ENCODE results near the gene PALM.
"Not testable (repeated sequence)": the region's sequence is repeated elsewhere in the genome, so short reads cannot be mapped to it uniquely, and the experiment has no call there.

Gene PALM

DNA sequence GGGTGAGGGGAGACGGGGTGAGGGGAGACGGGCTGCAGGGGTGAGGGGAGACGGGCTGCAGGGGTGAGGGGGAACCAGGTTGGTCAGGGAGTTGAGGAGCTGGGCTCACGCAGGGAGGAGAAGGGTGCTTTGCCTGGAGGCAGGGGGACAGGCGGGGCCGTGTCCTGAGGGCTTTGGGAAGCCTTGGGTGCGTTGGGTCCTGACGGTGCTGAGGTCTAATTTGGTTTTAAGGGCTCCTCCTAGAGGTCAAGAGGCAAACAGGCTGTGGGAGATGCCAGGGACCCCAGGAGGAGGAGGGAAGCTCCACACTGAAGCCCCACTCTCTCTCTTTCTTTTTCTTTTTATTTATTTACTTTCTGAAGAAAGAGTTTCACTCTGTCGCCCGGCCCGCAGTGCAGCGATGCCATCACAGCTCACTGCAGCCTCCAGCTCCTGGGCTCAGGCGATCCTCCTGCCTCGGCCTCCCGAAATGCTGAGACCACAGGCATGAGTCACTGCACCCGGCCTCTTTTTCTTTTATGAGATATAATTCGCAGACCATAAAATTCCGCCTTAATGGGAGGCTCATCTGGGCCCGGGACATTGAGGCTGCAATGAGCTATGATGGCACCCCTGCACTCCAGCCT lies 32.9 kb downstream of the PALM start:
- no peaks in the 10 kb centered on the region for H3K36me3 ChIP-seq (ENCODE audit: insufficient read depth, low read length)
- no peaks in the 10 kb centered on the region for H3K4me1 ChIP-seq (ENCODE audit: insufficient read depth, low read length)
- no peak overlapping the region for H3K4me3 ChIP-seq (ENCODE audit: low read depth in 1 of 2, low read length in 2 of 2)
- no peak overlapping the region for H3K27ac ChIP-seq (ENCODE audit: low read depth, low read length)
- H3K27me3 ChIP-seq (ENCODE audit: control insufficient read depth in 1 of 2, insufficient read depth in 2 of 2, low read length in 2 of 2): no peaks in the 10 kb centered on the region
- H3K9me3 ChIP-seq (ENCODE audit: low read length): no peaks in the 10 kb centered on the region
- no peak overlapping the region for H3K9ac ChIP-seq (ENCODE audit: low read length)

DNA sequence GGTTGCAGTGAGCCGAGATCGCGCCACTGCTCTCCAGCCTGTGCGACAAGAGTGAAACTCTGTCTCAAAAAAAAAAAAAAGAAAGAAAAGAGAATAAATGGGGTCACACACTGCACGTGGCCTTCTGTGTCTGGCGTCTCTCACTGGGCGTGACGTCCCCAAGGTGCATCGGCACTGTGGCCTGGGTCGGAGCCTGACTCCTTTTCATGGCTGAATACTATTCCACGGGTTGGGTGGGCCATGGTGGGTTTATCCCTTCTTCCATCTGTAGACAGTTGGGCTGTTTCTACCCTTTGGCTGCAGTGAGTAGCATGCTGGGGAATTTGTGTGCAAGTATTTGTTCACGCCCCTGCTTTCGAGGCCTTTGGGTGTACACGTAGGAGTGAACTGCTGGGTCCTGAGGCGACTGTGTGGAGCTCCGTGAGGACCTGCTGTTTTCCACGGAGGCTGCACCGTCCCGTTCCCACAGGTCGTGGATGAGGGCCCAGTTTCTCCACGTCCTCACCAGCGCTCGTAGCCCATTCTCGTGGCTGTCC lies 33.9 kb downstream of the PALM start:
- Histone ChIP-seq H3K9me3 (ENCODE audit: low read length) (no peaks in the 10 kb centered on the region), H3K27ac (ENCODE audit: low read depth, low read length) (no peak overlapping the region), H3K4me3 (ENCODE audit: low read depth in 1 of 2, low read length in 2 of 2) (no peak overlapping the region), H3K9ac (ENCODE audit: low read length) (no peak overlapping the region), H3K27me3 (ENCODE audit: control insufficient read depth in 1 of 2, insufficient read depth in 2 of 2, low read length in 2 of 2) (no peaks in the 10 kb centered on the region), H3K4me1 (ENCODE audit: insufficient read depth, low read length) (no peaks in the 10 kb centered on the region), H3K36me3 (ENCODE audit: insufficient read depth, low read length) (no peaks in the 10 kb centered on the region)

- Histone ChIP-seq H3K4me1 (ENCODE audit: insufficient read depth, low read length) (no peaks in the 10 kb centered on the region), H3K36me3 (ENCODE audit: insufficient read depth, low read length) (no peaks in the 10 kb centered on the region)
These were observed 34.5 kb downstream of the PALM start for GRCh38 chr19:743168-743687.

DNA sequence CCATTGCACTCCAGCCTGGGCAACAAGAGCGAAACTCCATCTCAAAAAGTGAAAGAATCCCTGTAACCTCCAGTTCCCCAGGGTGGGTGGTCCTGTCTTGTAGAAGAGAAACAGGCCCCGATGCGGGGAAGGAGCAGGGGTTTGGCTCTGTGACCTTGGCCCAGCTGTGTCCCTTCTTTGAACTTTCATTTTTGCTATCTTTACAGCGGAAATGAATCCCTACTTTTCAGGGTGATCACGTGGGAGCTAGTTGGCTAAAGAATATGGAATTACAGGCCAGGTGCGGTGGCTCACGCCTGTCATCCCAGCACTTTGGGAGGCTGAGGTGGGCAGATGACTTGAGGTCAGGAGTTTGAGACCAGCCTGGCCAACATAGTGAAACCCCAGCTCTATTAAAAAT lies 36.4 kb downstream of the PALM start:
- not testable (repeated sequence) for H3K27ac ChIP-seq (ENCODE audit: low read depth, low read length)

More at GRCh38 chr19:743168-743687, 34.5 kb downstream of the PALM start:
- no peaks in the 10 kb centered on the region for H3K9me3 ChIP-seq (ENCODE audit: low read length)
- H3K27me3 ChIP-seq (ENCODE audit: control insufficient read depth in 1 of 2, insufficient read depth in 2 of 2, low read length in 2 of 2): no peaks in the 10 kb centered on the region
- no peak overlapping the region for H3K4me3 ChIP-seq (ENCODE audit: low read depth in 1 of 2, low read length in 2 of 2)
- no peak overlapping the region for H3K9ac ChIP-seq (ENCODE audit: low read length)
- no peak overlapping the region for H3K27ac ChIP-seq (ENCODE audit: low read depth, low read length)

DNA sequence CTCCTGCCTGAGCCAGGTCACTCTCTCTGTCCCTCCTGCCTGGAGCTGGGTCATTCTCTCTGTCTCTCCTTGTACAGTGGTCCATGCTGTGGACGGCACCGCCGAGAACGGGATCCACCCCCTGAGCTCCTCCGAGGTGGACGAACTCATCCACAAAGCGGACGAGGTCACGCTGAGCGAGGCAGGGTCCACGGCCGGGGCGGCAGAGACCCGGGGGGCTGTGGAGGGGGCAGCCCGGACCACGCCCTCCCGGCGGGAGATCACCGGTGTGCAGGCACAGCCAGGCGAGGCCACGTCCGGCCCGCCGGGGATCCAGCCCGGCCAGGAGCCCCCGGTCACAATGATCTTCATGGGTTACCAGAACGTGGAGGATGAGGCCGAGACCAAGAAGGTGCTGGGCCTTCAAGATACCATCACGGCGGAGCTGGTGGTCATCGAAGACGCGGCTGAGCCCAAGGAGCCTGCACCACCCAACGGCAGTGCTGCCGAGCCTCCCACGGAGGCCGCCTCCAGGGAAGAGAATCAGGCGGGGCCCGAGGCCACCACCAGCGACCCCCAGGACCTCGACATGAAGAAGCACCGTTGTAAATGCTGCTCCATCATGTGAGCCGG lies 37.6 kb downstream of the PALM start:
- Histone ChIP-seq H3K9ac (ENCODE audit: low read length) (no peak overlapping the region), H3K27me3 (ENCODE audit: control insufficient read depth in 1 of 2, insufficient read depth in 2 of 2, low read length in 2 of 2) (peaks cover 0 to 8% of the 10 kb centered on the region in 2 donors), H3K36me3 (ENCODE audit: insufficient read depth, low read length) (no peaks in the 10 kb centered on the region), H3K9me3 (ENCODE audit: low read length) (no peaks in the 10 kb centered on the region), H3K4me3 (ENCODE audit: low read depth in 1 of 2, low read length in 2 of 2) (no peak overlapping the region), H3K27ac (ENCODE audit: low read depth, low read length) (no peak overlapping the region), H3K4me1 (ENCODE audit: insufficient read depth, low read length) (no peaks in the 10 kb centered on the region)

More for the DNA sequence above, 36.4 kb downstream of the PALM start:
- H3K9ac ChIP-seq (ENCODE audit: low read length); H3K4me3 ChIP-seq (ENCODE audit: low read depth in 1 of 2, low read length in 2 of 2); H3K27me3 ChIP-seq (ENCODE audit: control insufficient read depth in 1 of 2, insufficient read depth in 2 of 2, low read length in 2 of 2); H3K36me3 ChIP-seq (ENCODE audit: insufficient read depth, low read length); H3K9me3 ChIP-seq (ENCODE audit: low read length); H3K4me1 ChIP-seq (ENCODE audit: insufficient read depth, low read length): not testable (repeated sequence)

DNA sequence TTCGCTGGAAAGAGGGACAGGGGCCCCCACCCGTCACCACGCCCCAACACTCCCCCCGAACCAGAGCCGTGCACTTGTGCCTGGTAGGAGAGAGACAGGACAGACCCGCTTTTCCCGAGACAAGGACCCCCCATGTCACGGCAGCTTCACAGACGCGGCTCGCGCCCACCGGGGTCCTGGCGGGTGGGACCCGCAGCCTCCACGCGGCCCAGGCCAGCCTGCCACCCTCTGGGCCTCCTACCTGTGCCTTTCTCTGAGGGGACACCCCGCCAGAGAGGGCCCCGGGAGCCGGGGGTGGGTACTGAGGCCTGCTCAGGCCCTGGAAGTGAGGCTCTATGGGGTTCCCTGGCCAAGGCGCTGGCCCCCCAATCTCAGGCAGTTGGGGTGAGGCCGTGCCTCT lies 38.2 kb downstream of the PALM start:
- H3K4me1 ChIP-seq (ENCODE audit: insufficient read depth, low read length): no peaks in the 10 kb centered on the region
- H3K9ac ChIP-seq (ENCODE audit: low read length): no peak overlapping the region
- no peaks in the 10 kb centered on the region for H3K36me3 ChIP-seq (ENCODE audit: insufficient read depth, low read length)
- no peak overlapping the region for H3K4me3 ChIP-seq (ENCODE audit: low read depth in 1 of 2, low read length in 2 of 2)
- H3K27ac ChIP-seq (ENCODE audit: low read depth, low read length): no peak overlapping the region
- peaks cover 0 to 14% of the 10 kb centered on the region in 2 donors for H3K27me3 ChIP-seq (ENCODE audit: control insufficient read depth in 1 of 2, insufficient read depth in 2 of 2, low read length in 2 of 2)
- H3K9me3 ChIP-seq (ENCODE audit: low read length): no peaks in the 10 kb centered on the region

- Histone ChIP-seq H3K9me3 (ENCODE audit: low read length) (no peaks in the 10 kb centered on the region), H3K27ac (ENCODE audit: low read depth, low read length) (no peak overlapping the region), H3K4me1 (ENCODE audit: insufficient read depth, low read length) (no peaks in the 10 kb centered on the region), H3K27me3 (ENCODE audit: control insufficient read depth in 1 of 2, insufficient read depth in 2 of 2, low read length in 2 of 2) (peaks cover 0 to 14% of the 10 kb centered on the region in 2 donors), H3K4me3 (ENCODE audit: low read depth in 1 of 2, low read length in 2 of 2) (no peak overlapping the region), H3K36me3 (ENCODE audit: insufficient read depth, low read length) (no peaks in the 10 kb centered on the region), H3K9ac (ENCODE audit: low read length) (no peak overlapping the region)
These were observed 38.9 kb downstream of the PALM start for GRCh38 chr19:747432-748273.

GRCh38 chr19:748274-748598 lies 39.5 kb downstream of the PALM start:
- Histone ChIP-seq H3K9ac (ENCODE audit: low read length) (no peak overlapping the region), H3K4me3 (ENCODE audit: low read depth in 1 of 2, low read length in 2 of 2) (no peak overlapping the region), H3K9me3 (ENCODE audit: low read length) (no peaks in the 10 kb centered on the region), H3K27me3 (ENCODE audit: control insufficient read depth in 1 of 2, insufficient read depth in 2 of 2, low read length in 2 of 2) (peaks cover 0 to 14% of the 10 kb centered on the region in 2 donors), H3K4me1 (ENCODE audit: insufficient read depth, low read length) (no peaks in the 10 kb centered on the region), H3K36me3 (ENCODE audit: insufficient read depth, low read length) (no peaks in the 10 kb centered on the region), H3K27ac (ENCODE audit: low read depth, low read length) (no peak overlapping the region)

GRCh38 chr19:749811-750210 lies 41.1 kb downstream of the PALM start:
- no peaks in the 10 kb centered on the region for H3K9me3 ChIP-seq (ENCODE audit: low read length)
- H3K36me3 ChIP-seq (ENCODE audit: insufficient read depth, low read length): no peaks in the 10 kb centered on the region
- H3K4me3 ChIP-seq (ENCODE audit: low read depth in 1 of 2, low read length in 2 of 2): no peak overlapping the region
- H3K27ac ChIP-seq (ENCODE audit: low read depth, low read length): no peak overlapping the region
- H3K27me3 ChIP-seq (ENCODE audit: control insufficient read depth in 1 of 2, insufficient read depth in 2 of 2, low read length in 2 of 2): peaks cover 0 to 14% of the 10 kb centered on the region in 2 donors
- H3K4me1 ChIP-seq (ENCODE audit: insufficient read depth, low read length): no peaks in the 10 kb centered on the region
- H3K9ac ChIP-seq (ENCODE audit: low read length): no peak overlapping the region

DNA sequence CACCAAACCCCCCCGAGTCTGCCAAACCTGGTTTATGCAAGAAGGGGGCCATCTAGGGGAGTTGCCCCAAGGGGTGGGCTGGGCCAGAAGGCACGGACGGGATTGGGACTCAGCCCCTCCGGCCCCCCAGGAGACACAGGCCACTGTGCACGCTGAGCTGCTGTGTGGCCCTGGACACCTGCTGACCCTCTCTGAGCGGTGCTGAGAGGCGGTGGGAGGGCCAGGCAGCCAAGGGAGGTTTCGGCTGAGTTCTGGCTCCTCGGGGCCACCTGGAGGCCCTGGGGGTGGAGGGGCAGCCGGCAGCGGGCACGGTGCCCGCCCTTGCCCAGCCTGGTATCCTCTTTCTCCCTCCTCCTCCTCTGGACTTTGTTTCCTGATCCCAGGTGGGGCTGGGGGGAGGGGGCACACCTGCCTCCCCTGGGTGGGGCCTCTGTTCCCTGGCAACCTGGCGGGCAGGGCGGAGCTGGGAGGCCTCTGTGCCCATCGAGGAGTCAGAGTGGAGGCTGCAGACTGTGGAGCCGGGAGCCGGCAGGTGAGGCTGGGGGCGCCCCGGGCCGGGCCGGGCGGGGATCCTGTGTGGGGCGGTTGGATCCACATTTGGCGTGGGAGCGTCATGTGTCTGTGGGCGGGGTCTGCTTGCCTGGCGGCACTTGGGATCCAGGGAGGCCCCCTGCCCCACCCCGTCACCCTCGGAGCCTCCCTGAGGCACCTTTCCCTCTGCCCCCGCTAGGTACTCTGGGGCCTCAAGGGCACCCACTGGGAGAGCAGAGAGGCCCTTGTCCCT lies 42.1 kb downstream of the PALM start, which contains the start of gene MISP:
MISP (plus strand) TSS at position 473 of the 784 bp plus-strand sequence. CDS start 5,835 bp downstream, outside the sequence.
- no peaks in the 10 kb centered on the region for H3K36me3 ChIP-seq (ENCODE audit: insufficient read depth, low read length)
- H3K4me1 ChIP-seq (ENCODE audit: insufficient read depth, low read length): no peaks in the 10 kb centered on the region
- H3K27ac ChIP-seq (ENCODE audit: low read depth, low read length): no peak within 1 kb of the TSS
- H3K4me3 ChIP-seq (ENCODE audit: low read depth in 1 of 2, low read length in 2 of 2): no peak within 1 kb of the TSS
- H3K9me3 ChIP-seq (ENCODE audit: low read length): no peaks in the 10 kb centered on the region
- H3K27me3 ChIP-seq (ENCODE audit: control insufficient read depth in 1 of 2, insufficient read depth in 2 of 2, low read length in 2 of 2): peaks cover 0 to 14% of the 10 kb centered on the region in 2 donors
- H3K9ac ChIP-seq (ENCODE audit: low read length): no peak within 1 kb of the TSS
